WERI-Rb-1 (cell line): ENCODE measurements around the gene CD59.
"Not testable (repeated sequence)": the region's sequence is repeated elsewhere in the genome, so short reads cannot be mapped to it uniquely, and the experiment has no call there.

Experiments
- DNase-seq: peaks from one replicate; pipeline ENCODE4 v3.0.0-alpha.2; 2020
- H3K27ac ChIP-seq: fragments of 250-450 bp; sonication (Bioruptor Pico); 2 replicates; pipeline ENCODE4 v1.5.1; 2020; ENCODE audit warnings: mild to moderate bottlenecking, moderate library complexity
- H3K27me3 ChIP-seq: fragments of 250-450 bp; sonication (Bioruptor Pico); 2 replicates; pipeline ENCODE4 v1.5.1; 2021; ENCODE audit warnings: mild to moderate bottlenecking, low read depth, moderate library complexity; ENCODE audit not compliant: insufficient read depth, severe bottlenecking
- H3K36me3 ChIP-seq: fragments of 250-450 bp; sonication (Bioruptor Pico); 2 replicates; pipeline ENCODE4 v1.5.1; 2020; ENCODE audit warnings: mild to moderate bottlenecking, moderate library complexity
- H3K4me3 ChIP-seq: 2 replicates; pipeline ENCODE4 v1.5.1; 2011; ENCODE audit warnings: low read depth, mild to moderate bottlenecking, control low read depth, low read length
- H3K9me3 ChIP-seq: fragments of 250-450 bp; sonication (Bioruptor Pico); 2 replicates; pipeline ENCODE4 v1.5.1; 2021; ENCODE audit warnings: mild to moderate bottlenecking, moderate library complexity; ENCODE audit not compliant: severe bottlenecking
- TF ChIP-seq, protein P1 (sequence below): IDR thresholded peaks from 2 replicates; pipeline ENCODE4 v1.5.1; 2011; ENCODE audit warnings: low read depth, mild to moderate bottlenecking, control low read depth, inconsistent platforms, low read length

The CD59 gene

DNA sequence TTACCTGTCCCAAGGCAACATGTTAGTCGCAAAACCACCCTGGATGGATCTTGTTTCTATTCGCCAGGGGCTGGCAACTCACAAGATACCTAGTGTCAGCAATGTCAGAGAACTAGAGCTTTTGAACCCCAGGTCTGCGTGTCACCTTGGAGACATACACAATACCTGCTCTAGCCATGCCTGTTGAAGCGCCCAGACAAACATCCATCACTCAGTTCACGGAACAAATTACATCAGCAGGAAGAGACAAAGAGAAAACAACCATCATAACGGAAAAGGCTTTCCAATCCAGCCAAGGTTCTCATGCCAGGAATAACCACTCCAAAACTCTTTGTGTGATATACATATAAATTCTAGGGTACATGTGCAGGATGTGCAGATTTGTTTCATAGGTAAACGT lies 2.2 kb downstream of the CD59 start:
- H3K4me3 ChIP-seq, result no peak overlapping the region

DNA sequence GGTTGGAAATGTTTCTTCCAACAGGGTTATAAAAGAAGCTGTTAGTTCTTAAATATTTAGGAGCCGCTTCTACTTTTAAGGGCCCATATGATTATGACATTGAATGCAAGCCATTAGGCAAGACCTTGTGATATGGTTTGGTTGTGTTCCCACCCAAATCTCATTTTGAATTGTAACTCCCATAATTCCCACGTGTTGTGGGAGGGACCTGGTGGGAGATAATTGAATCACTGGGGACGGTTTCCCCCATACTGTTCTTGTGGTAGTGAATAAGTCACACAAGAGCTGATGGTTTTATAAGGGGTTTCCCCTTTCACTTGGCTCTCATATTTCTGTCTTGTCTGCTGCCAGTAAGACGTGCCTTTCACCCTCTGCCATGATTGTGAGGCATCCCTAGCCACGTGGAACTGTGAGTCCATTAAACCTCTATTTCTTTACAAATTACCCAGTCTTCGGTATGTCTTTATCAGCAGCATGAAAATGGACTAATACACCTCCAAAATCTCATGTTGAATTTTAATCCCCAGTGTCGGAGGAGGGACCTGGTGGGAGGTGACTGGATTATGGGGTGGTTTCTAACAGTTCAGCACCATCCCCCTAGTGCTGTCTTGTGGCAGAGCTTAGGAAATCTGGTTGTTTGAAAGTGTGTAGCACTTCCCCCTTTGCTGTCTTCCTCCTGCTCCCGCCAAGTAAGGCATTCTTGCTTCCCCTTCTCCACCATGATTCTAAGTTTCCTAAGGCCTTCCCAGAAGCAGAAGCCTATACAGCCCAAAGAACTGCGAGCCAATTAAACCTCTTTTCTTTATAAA lies 4.3 kb downstream of the CD59 start:
- no peaks in the 10 kb centered on the region for H3K27me3 ChIP-seq
- TF ChIP-seq, protein P1, sequence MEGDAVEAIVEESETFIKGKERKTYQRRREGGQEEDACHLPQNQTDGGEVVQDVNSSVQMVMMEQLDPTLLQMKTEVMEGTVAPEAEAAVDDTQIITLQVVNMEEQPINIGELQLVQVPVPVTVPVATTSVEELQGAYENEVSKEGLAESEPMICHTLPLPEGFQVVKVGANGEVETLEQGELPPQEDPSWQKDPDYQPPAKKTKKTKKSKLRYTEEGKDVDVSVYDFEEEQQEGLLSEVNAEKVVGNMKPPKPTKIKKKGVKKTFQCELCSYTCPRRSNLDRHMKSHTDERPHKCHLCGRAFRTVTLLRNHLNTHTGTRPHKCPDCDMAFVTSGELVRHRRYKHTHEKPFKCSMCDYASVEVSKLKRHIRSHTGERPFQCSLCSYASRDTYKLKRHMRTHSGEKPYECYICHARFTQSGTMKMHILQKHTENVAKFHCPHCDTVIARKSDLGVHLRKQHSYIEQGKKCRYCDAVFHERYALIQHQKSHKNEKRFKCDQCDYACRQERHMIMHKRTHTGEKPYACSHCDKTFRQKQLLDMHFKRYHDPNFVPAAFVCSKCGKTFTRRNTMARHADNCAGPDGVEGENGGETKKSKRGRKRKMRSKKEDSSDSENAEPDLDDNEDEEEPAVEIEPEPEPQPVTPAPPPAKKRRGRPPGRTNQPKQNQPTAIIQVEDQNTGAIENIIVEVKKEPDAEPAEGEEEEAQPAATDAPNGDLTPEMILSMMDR, result no peak
- H3K36me3 ChIP-seq, result peaks cover 3% of the 10 kb centered on the region; the same call in 1 of the 2 replicates
- DNase-seq, result no peak
- H3K4me3 ChIP-seq, result no peak overlapping the region
- peaks cover 2% of the 10 kb centered on the region for H3K9me3 ChIP-seq
- no peak overlapping the region for H3K27ac ChIP-seq

More for the DNA sequence above, 2.2 kb downstream of the CD59 start:
- H3K27ac ChIP-seq, result no peak overlapping the region
- no peaks in the 10 kb centered on the region for H3K27me3 ChIP-seq
- peaks cover 3% of the 10 kb centered on the region; the same call in 1 of the 2 replicates for H3K36me3 ChIP-seq
- no peaks in the 10 kb centered on the region for H3K9me3 ChIP-seq
- no peak for DNase-seq
- TF ChIP-seq, protein P1, result no peak

DNA sequence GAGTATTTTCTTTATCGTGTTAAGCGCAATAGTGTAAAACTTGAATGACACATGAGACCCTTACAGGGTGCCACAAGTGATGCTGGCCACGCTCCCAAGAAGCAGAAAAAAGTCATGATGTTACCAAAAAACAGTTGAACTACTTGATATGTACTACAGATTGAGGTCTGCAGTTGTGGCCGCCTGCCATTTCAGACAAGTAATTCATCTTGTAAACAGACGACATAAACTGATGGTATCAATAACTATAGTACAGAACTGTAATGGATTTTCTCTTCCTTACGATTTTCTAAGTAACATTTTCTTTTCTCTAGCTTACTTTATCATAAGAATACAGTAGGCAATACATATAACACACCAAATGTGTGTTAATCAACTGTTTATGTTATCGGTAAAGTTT lies 5.5 kb downstream of the CD59 start:
- TF ChIP-seq, protein P1, result no peak
- H3K27ac ChIP-seq, result no peak overlapping the region
- peaks cover 3% of the 10 kb centered on the region; the same call in 1 of the 2 replicates for H3K36me3 ChIP-seq
- no peak overlapping the region for H3K4me3 ChIP-seq
- DNase-seq, result no peak
- H3K27me3 ChIP-seq, result no peaks in the 10 kb centered on the region
- H3K9me3 ChIP-seq, result peaks cover 2% of the 10 kb centered on the region

DNA sequence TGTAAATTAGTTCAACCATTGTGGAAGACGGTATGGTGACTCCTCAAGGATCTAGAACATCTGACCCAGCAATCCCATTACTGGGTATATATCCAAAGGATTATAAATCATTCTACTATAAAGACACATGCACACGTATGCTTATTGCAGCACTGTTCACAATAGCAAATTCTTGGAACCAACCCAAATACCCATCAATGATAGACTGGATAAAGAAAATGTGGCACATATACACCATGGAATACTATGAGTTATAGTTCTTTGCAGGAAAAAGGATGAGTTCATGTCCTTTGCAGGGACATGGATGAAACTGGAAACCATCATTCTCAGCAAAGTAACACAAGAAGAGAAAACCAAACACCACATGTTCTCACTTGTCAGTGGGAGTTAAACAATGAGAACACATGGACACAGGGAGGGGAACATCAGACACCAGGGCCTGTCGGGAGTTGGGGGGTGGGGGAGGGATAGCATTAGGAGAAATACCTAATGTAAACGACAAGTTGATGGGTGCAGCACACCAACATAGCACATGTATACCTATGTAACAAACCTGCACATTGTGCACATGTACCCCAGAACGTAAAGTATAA lies 7.1 kb downstream of the CD59 start:
- not testable (repeated sequence) for H3K4me3 ChIP-seq, H3K9me3 ChIP-seq, H3K27ac ChIP-seq, H3K27me3 ChIP-seq, H3K36me3 ChIP-seq, DNase-seq

DNA sequence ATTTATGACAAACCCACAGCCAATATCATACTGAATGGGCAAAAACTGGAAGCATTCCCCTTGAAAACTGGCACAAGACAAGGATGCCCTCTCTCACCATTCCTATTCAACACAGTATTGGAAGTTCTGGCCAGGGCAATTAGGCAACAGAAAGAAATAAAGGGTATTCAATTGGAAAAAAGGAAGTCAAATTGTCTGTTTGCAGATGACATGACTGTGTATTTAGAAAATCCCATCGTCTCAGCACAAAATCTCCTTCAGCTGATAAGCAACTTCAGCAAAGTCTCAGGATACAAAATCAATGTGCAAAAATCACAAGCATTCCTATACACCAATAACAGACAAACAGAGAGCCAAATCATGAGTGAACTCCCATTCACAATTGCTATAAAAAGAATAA lies 8.7 kb downstream of the CD59 start:
- not testable (repeated sequence) for H3K27me3 ChIP-seq, H3K27ac ChIP-seq, H3K9me3 ChIP-seq, DNase-seq, H3K36me3 ChIP-seq, H3K4me3 ChIP-seq

DNA sequence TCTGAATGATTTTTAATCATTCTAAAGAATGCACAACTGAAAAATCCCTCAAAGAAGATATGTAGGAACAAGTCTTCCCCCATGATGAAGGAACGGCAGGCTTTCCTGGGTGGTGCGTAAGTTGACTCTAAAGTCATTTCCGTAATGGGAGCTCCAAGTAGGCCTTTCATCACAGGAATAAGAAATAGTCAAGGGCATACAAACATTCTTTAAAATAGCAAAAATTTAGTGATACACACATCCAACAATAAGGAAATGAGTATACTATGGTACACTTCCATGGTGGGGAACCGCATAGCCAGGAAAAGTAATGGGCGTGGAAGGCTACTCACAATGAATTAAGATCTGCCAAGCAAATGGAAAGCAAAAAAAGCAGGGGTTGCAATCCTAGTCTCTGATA lies 10.7 kb downstream of the CD59 start:
- no peak for DNase-seq
- no peak overlapping the region for H3K4me3 ChIP-seq
- no peaks in the 10 kb centered on the region for H3K27me3 ChIP-seq
- H3K36me3 ChIP-seq, result no peaks in the 10 kb centered on the region
- TF ChIP-seq, protein P1, result no peak
- no peak overlapping the region for H3K27ac ChIP-seq
- H3K9me3 ChIP-seq, result peaks cover 2% of the 10 kb centered on the region
